ENCODE results near the gene S100A10.

DNA sequence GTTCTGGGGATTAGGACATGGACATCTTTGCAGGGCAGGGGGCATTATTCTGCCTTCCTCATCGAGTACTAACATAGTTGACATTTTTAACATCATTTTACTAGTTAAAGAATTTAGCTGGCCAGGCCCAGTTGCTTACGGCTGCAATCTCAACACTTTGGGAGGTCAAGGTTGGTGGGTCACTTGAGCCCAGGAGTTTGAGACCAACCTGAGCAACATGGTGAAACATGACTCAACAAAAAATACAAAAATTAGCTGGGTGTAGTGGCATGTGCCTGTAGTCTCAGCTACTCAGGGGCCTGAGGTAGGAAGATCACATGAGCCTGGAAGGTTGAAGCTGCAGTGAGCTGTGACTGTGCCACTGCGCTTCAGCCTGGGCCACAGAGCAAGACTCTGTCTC, 54.5 kb downstream of the S100A10 start:
- TF ChIP-seq EZH2 (IDR thresholded peaks at IDR 0.05; ENCODE audit: insufficient read depth, poor library complexity, severe bottlenecking) (no peak), EZH2phosphoT487 (IDR thresholded peaks at IDR 0.05; ENCODE audit: insufficient read depth, low read depth) (no peak)
